ENCODE measurements around the gene ATP1A4. TPM values are rescaled to one million over a fixed set of nuclear protein-coding genes. Genes with fewer than 3 reads are reported as not detected.

The ATP1A4 gene
- total and polyA plus RNA-seq, 2 of the 8 experiments (the other 6 are each of a cell fraction or from before 2014, with no cell fraction given), result 0.48 to 0.61 TPM

DNA sequence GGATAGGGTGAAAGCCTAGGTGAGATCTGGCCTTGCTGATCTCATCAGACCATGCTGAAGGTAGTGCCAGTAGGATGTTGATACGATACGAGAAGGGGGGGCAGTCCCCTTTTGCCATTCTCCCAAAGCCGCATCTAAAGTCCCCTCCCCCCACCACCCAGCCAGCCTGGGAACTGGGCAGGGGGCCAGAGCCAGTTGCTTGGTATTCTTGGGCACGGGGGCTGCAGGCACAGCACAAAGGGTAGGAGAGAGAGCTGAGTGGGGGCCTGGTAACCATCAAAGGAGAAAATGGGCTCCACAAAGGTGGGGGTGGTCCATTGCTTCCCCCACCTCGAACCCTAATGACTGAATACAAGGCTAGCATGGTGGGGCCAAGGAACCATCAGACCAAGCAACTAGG, 59.2 kb downstream of the ATP1A4 start (continued):
- no peak for TF ChIP-seq SP1 (IDR thresholded peaks at IDR 0.05; ENCODE audit: low read depth, low read length)
- TF ChIP-seq TEAD4 (IDR thresholded peaks at IDR 0.05; ENCODE audit: low read depth, low read length), result no peak
- TF ChIP-seq RXRA (IDR thresholded peaks at IDR 0.05; ENCODE audit: insufficient read depth, low read depth, low read length), result no peak
- no peak for TF ChIP-seq KDM1A (IDR thresholded peaks at IDR 0.05; ENCODE audit: borderline replicate concordance, low read length)
- TF ChIP-seq, protein P1, sequence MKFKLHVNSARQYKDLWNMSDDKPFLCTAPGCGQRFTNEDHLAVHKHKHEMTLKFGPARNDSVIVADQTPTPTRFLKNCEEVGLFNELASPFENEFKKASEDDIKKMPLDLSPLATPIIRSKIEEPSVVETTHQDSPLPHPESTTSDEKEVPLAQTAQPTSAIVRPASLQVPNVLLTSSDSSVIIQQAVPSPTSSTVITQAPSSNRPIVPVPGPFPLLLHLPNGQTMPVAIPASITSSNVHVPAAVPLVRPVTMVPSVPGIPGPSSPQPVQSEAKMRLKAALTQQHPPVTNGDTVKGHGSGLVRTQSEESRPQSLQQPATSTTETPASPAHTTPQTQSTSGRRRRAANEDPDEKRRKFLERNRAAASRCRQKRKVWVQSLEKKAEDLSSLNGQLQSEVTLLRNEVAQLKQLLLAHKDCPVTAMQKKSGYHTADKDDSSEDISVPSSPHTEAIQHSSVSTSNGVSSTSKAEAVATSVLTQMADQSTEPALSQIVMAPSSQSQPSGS (IDR thresholded peaks at IDR 0.05; ENCODE audit: low read length), result no peak
